Stimulated activated CD4-positive, alpha-beta T cell treated with anti-CD3 and anti-CD28 coated beads, Interleukin-4, amount 100 ng/mL, for 24 hours (primary cell): ENCODE measurements around the gene SLC35F3.
"Not testable (repeated sequence)": the region's sequence is repeated elsewhere in the genome, so short reads cannot be mapped to it uniquely, and the experiment has no call there.

ENCODE experiments used
- DNase-seq: peaks from one replicate; pipeline ENCODE4 v3.0.0-alpha.2; 2020

SLC35F3 gene

DNA sequence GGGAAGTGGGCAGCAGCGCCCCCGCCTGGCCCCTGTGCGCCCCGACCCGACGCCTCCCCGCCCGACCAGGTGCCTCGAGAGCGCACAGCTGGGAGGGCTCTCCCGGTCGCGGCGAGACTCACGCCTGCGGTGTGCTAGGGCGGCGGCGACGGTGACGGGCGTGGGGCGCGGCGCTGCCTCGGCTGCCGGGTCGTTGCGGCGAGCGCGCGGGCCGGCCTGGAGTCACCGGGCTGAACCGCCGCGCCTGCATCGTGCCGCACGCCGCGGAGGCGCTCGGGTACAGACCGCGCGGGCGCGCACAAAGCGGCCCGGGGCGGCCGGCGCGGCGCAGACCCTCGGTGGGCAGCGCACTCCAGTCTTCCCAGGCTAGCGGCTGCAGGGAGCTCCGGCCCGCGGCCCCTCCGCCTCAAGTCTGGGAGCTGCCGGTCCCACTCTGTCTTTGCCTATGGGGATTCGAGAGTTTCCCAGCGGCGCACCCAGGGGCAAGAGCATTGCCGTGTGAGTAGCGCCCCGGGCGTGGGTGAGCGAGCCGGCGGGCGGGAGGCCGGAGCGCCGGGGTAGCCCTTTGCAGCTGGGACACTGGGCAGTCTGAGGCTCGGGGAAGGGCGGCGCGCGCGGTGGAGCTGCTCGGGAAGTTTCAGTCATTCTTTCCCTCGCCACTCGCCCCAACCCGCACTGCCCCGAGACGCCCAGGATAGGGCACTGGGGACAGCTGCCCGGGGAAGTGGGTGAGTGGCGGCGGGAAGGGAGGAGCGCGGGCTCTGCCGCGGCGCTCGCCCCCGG is at the start of gene SLC35F3:
Gene SLC35F3 (plus strand): TSS at position 44 of the 783 bp plus-strand sequence.
- DNase-seq = no peak

DNA sequence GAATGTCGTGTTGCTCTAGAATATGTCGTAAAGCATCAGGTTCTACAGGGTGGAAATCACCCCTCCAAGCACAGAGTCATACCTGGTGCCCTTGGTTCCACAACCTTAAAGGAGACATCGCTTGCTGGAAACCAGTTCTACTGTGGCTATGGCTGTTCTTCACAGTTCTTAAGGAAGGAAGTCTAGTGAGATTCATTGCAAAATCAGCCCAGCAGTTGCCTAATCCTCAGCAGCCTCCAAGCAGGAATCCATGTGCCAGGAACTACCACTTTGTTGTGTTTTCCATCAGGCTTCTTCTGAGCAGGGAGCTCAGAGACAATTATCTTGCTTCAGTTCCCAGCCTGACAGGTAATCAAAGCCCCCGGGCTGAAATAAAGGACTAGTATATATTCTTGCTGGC is 45.0 kb upstream of the SLC35F3 start:
- no peak for DNase-seq

DNA sequence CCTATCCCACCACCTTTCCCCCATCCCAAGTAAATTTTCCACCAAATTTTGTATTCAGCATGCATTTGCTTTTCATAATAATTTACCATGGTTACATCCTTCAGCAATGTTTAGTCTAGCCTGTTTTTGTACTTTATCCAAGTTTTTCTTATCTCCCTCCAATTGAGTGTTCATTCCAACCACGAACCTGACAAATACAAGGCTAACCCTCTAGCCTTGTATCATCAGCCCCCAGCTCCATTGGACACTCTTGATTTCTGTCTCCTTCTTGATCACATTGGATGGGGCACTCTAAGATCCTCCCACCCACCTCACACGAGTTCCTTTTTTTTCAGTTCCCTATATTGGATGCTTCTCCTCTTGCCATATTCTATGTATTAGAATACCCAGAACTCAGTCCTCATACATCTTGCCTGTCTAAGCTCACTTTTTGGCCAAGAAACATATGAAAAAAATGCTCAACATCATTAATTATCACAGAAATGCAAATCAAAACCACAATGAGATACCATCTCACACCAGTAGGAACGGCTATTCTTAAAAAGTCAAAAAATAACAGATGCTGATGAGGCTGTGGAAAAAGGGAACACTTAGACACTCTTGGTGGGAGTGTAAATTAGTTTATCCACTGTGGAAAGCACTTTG is 40.5 kb upstream of the SLC35F3 start:
- no peak for DNase-seq

DNA sequence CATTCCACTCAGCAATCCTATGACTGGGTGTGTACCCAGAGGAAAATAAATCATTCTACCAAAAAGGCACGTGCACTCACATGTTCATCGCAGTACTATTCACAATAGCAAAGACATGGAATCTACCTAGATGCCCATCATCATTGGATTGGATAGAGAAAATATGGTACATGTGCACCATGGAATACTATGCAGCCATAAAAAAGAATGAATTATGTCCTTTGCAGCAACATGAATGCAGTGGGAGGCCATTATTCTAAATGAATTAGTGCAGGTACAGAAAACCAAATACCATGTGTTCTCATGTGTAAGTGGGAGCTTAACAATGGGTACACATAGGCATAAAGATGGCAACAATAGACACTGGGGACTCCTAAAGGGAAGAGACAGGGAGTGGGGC is 39.9 kb upstream of the SLC35F3 start:
- DNase-seq = no peak

DNA sequence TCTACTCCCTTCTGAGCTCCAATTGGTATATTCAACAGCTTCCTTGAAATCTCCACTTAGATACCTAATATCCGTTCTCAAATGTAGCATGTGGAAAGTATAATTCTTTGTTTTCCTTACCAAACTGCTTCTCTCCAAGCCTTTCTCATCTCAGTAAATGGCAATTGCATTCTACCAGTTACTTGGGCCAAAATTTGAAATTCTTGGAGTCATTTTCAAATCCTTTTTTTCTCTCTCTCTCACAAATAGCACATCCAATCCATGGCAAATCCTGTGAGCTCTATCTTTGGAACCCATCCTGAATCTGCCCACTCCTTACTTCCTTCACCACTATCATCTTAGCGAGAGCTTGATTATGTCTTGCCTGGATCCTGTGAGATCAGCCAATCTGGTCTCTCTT is 39.3 kb upstream of the SLC35F3 start:
- DNase-seq = no peak

DNA sequence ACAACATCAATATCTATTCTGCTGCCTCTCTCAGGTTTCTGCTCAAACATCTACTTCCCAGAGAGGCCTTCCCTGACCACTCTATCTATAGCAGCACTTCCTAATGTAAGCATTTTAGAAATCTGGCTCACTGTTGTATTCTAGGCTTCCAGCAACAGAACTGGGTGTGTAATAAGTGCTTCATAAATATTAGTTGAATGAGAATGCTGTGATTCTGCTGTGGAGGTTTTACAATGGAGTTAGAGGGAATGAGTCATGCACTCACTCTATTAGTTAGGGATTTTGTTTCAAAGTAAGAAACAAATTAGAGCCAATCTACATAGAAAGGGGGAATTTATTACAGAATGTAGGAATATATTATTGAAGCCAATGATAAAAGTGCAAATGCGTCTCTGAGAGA is 38.6 kb upstream of the SLC35F3 start:
- no peak for DNase-seq

DNA sequence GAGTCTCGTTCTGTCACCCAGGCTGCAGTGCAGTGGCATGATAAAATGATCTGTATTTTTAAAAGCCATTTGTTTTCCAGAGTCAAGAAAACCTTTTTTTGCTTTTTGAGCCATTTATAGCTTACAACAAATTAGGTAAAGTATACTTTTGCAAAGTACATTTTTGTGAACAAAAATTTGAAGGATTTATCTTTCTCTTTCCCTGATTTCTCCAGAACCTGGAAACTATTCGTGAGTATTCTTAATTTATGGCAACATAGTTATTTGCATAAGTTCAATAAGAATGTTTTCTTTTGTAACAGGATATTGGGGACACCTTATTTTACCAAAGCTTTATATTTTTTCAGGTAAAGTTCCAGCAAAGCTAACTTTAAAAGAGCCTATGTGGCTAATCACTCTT is 37.4 kb upstream of the SLC35F3 start:
- no peak for DNase-seq

DNA sequence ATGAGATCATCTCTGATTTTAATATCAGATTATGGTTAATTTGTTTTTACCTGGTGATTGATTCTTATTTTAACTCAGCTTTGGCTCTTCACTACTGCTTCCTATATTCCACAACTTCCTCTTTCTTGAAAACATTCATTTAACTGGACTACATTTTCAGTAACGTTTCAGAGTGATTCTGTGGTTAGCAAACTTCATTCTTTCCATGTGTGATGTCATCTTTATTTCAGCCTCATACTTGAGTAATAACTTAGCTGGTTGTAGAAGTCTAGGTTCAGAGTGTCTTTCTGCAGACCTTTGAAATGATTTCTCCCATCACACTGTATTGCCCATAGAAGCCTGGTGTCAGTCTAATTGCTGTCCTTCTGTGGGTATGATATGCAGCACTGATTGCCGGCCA is 36.0 kb upstream of the SLC35F3 start:
- DNase-seq = no peak

DNA sequence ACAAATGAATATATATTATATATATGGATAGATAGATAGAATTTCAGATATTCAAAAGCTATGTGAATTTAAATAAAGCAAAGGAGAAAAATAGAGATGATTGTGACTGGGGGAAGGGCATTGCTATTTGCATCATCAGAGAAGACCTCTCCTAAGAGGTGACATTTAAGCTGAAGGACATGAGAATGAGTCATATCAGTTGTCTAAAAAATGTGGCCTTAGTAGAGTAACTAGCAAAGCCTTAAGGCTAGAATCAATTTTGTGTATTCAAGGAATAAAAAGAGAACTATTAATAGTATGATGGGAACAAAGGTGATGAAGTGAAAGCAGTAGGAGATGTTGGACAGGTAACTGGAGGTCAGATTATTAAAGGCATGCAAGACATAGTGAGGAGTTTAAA is 34.8 kb upstream of the SLC35F3 start:
- no peak for DNase-seq

DNA sequence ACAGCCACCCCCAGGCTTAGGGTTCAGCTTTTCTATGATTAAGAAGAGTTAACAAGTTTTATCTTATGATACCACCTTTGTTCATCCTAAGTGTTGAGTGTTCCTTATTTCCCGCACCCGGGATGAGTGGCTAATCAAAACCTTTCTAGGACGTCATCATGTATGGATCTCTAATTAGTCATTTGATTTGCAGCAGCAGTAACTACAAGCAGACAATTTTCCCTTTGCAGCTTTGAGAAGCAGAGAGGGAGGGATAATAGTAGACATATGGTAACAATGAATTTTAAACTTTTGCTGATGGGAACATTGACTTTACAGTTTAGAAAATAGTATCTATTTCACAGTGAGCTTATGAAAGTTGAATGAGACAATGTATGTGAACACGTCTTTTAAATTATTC is 30.8 kb upstream of the SLC35F3 start:
- no peak for DNase-seq

DNA sequence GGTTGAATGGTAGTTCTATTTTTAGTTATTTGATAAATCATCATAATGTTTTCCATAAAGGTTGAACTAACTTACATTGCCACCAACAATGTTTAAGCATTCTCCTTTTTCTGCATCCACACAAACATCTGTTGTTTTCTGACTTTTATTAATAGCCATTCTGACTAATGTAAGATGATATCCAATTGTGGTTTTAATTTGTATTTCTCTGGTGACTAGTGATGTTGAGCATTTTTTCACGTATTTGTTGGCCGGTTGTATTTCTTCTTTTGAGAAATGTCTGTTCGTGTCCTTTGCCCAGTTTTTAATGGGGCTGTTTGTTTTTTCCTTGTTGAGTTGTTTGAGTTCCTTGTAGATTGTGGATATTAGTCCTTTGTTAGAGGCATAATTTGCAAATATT is 24.6 kb upstream of the SLC35F3 start:
- no peak for DNase-seq

DNA sequence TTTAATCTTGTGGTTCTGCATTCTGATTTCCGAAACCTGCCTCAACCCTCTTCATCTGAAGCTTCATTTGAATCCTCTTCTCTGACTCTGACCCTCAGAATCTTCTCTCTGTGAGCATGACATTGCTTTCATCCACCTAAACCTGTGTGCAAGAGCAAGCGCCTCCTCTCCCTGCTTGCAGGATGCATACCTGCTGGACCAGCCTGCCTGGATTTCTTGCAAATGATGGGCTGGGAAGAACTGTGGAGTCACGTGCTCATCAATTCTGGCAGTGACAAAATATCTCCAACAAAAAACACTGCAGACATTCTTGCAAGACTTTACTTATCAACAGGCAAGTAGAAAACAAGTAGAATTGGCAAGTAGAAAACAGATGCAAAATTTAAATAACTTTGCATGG is 20.8 kb upstream of the SLC35F3 start:
- DNase-seq = no peak

DNA sequence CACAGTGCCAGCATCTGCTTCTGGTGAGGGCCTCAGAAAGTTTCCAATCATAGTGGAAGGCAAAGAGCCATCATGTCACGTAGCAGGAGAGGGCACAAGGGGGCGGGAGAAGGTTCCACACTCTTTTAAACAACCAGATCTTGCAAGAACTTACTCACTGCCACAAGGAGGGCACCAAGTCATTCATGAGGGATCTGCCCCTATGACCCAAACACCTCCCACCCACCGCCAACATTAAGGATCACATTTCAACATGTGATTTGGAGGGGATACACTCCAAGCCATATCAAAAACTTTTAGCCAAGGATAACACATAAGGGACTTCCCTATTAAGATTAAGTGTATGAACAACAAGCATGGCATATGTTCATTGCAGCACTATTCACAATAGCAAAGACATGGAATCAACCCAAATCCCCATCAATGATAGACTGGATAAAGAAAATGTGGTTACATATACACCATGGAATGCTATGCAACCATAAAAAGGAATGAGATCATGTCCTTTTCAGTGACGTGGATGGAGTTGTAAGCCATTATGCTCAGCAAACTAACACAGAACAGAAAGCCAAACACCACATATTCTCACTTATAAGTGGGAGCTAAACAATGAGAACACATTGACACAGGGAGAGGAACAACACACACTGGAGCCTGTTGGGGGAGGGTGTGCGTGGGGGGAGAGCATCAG is 19.9 kb upstream of the SLC35F3 start:
- no peak for DNase-seq

DNA sequence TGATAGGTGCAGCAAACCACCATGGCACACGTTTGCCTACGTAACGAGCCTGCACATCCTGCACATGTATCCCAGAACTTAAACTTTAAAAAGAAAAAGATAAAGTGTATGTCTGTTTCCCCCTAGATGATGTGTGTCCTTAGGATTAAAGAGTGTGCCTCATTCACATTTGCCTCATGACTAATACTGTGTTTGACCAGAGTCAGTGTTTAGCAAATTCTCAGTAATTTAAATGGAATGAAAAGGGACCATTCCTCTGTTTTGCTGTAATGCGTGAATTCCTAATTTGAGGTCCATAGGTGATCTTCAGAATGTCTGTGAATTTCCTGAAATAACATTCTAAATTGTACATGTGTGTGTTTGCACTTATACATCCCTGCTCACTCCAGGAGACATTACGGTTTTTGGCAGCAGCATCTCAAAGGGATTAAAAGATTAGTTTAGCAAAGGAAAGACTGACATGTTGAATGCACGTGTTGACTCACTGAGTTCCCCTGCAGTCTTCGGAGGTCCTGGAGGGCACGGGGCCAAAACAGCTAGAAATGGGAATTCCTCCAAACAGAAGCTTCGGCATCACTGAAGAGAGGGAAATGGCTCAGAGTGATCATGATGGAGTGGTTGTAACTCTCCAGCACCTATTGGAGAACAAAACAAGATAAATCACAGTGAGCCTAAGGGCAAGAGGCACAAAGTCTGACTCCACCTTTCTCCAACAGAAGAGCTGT is 19.1 kb upstream of the SLC35F3 start:
- DNase-seq = no peak

DNA sequence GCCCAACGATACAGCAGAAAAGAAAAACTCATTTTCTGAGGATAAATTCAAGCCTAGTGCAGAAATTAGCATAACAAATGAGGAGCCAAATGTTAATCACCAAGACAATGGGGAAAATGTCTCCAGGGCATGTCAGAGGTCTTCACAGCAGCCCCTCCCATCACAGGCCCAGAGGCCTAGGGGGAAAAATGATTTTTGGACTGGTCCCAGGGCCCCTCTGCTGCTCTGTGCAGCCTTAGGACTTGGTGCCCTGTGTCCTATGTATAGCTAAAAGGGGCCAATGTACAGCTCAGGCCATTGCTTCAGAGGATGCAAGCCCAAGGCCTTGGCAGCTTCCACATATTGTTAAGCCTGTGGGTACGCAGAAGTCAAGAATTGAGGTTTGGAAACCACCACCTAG is 13.3 kb upstream of the SLC35F3 start:
- DNase-seq = not testable (repeated sequence)

DNA sequence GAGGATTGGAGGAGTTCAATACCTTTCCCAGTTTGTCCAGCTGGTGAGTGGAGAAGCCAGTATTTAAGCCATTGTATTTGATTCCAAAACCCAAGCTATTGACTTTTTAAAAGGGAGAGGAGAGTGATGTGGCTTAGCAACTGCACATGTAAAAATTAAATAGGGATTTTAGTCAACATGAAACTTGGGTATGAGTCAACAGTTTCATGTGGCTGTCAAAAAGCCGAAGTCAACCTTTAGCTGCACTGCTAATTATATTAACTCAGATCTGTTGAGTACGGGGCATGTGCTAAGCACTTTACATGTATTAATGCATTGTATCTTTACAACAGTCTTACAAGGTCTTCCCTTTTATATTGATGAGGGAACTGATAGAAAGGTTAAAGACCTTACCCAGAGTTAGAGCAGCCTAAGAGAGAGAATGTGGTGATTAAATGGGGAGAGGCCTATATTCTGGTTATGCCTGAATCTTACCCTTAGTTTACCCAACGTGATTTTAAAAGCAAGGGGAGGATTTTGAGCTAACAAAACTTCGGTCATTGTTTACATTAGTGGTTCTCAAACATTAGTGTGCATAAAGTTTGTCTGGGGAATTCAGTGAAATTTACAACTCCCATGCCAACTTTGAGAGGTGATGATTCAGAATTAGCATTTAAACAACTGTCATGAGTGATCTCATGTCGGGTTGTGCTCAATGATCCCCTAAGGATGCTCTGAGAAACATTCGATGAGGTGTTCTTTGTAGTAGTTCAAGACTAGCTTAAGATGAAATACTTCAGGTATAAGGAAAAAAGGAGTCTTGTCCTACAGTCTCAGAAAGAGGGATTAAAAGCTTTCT is 6.9 kb upstream of the SLC35F3 start:
- DNase-seq = no peak

DNA sequence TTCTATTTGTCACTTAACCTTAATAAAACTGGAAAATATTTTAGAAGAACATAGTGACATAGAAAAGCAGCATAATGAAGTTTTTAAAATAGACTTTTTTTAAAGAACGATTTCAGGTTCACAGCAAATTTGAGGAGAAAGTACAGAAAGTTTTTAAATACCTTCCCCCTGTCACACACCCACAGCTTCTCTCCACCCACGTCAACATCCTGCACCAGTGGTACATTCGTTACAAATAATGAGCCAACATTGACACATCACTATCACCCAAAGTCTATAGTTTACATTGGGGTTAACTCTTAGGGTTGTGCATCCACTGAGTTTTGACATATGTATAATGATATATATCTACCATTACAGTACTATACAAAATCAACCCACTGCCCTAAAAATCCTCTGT is 3.0 kb upstream of the SLC35F3 start:
- no peak for DNase-seq

DNA sequence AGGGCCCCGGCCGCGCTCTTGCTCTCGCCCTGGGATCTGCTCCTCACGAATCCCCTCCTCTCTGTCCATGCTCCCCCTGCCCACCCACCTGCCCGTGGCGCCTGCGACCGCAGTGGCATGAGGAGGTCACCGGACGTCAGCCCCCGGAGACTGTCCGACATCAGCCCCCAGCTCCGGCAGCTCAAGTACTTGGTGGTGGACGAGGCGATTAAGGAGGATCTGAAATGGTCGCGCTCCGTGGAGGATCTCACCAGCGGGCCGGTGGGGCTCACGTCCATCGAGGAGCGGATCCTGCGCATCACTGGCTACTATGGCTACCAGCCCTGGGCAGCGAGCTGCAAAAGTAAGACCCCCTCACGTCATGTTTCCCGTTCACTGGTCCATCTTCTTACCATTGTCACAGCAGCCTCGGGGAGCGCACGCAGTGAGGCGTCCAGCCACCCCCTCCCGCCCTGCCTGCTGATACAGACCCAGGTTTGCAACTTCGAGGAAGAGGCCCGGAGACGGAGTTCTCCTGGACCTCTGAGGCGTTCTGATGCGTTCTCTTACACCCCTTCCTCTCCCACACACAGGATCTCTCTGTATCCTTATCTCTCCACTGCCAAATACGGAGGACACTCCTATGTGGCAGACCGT is 1.1 kb downstream of the SLC35F3 start:
- DNase-seq = no peak

DNA sequence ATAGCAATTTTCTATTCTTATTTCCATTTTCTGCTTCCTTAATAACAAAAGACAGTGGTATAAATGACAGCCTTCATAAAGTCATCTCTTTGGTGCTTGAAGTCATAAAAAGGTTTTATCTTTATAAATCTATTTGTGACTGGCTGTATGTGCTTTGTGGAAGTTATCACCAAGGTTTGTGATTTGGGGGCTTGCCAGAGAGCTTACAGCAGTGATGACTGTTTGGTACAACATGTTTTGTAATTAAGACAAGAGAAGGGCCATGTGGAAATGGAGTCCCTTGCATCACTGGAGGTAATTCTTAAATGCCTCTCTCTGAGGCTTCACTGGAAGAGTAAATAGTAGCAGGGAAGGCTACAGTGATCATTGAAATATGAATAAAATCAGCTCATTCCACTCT is 2.7 kb downstream of the SLC35F3 start:
- no peak for DNase-seq

DNA sequence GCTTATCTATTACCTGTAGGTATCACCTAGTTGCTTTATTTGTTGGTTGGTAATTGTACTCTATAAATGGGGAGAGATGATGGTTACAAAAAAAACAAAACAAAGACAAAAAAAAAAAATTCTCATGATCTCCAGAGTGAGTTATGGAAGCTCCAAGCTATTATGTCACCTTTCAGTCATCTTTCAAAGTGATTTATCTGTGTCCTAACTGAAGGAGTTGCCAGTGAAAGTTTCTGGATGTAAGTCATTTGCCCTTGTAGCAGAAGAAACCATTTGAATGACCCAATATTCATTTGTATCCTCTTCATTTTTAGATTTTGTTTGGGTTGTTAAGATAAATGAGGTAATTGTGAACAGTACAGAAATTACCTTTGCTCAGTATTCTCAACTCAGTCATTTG is 3.6 kb downstream of the SLC35F3 start:
- DNase-seq = no peak

DNA sequence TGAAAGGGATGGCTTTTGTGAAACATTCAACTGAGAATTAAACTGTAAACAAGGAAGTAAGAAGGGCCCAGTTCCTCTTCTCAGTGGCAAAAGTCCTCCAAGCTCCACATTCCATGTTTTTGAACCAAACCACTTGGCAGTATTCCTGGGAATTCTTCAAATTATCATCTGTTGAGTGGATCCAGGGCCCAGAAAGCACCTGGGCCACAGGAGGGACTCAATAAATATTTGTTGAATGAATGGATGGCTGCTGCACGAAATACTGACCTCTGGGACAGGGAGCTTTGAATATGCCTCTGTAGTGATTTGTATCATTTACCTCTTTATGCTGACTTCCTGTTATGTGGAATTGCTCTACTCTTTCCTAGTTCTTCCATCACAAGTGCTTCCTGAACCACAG is 4.7 kb downstream of the SLC35F3 start:
- no peak for DNase-seq

DNA sequence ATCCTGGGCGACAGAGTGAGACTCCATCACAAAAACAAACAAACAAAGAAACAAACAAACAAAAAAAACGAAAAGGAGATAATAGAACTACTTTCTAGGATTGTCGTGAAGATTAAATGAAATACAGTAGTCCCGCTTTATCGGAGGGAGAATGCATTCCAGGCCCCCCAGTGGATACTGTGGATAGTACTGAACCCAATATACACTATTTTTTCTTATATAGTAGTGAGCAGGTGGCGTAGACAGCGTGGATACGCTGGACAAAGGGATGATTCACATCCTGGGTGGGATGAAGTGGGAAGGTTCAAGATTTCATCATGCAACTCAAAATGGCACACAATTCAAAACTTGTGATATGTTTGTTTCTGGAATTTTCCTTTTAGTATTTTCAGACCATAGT is 8.0 kb downstream of the SLC35F3 start:
- DNase-seq = no peak
